SH-SY5Y (cell line): ENCODE results near the gene SBNO2.

ENCODE experiments used
- GATA2 ChIP-seq: IDR thresholded peaks from 2 replicates; pipeline ENCODE4 v1.6.1; 2011; ENCODE audit warnings: mild to moderate bottlenecking, low read depth, low read length
- GATA3 ChIP-seq: IDR thresholded peaks from 2 replicates; pipeline ENCODE4 v1.6.1; 2011; ENCODE audit warnings: low read depth, mild to moderate bottlenecking, low read length, moderate library complexity

DNA sequence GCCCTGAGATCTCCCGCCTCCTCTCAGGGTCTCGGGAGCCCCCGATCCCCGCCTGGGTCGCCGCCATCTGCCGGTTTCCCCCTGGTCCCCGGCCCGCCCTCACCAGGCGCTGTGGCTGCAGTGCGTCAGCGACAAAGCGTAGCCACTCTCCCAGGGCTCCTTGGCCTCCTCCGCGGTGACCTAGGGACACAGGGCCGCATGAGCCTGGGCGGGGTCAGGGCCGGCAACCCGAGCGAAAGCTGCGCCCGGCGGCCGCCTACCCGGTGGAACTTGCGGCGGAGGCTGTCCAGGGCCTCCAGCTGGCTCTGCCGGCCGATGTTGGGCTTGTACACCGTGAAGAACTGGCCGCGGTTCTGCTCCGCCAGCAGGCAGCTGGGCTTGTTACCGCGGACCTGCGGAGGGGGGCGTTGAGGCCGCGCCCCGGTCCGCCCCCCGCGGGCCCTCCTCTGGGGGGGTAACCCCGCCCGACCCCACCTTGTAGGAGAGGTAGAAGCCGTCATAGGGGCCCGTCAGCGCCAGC lies 65.0 kb downstream of the SBNO2 start:
- no peak for TF ChIP-seq GATA3
- no peak for TF ChIP-seq GATA2
